ENCODE data around the gene FANCF. TPM values are rescaled to one million over a fixed set of nuclear protein-coding genes. Genes with fewer than 3 reads are reported as not detected.

Gene FANCF
- total RNA-seq, 4 donors from 2014 or later, result 6.6 to 12.7 (median 9.2) TPM

- H3K27ac ChIP-seq, result no peak overlapping the region
- WGBS, result 43% methylated on average over 1 of the region's 1 CpG
- no peak overlapping the region for H3K4me3 ChIP-seq
- no peaks in the 10 kb centered on the region for H3K9me3 ChIP-seq
- TF ChIP-seq CTCF (IDR thresholded peaks at IDR 0.05), result no peak
- no peak for TF ChIP-seq POLR2AphosphoS5 (IDR thresholded peaks at IDR 0.05)
- TF ChIP-seq EP300 (IDR thresholded peaks at IDR 0.05), result no peak
- no peak for TF ChIP-seq POLR2A (IDR thresholded peaks at IDR 0.05)
- no peak for DNase-seq (ENCODE audit: low spot score in 2 of 2)
- no peaks in the 10 kb centered on the region for H3K27me3 ChIP-seq
- H3K36me3 ChIP-seq, result no peaks in the 10 kb centered on the region
- no peaks in the 10 kb centered on the region for H3K4me1 ChIP-seq
These were observed 21.7 kb downstream of the FANCF start for GRCh38 chr11:22603933-22604332.

GRCh38 chr11:22602504-22602903 lies 23.1 kb downstream of the FANCF start:
- Histone ChIP-seq H3K27me3 (no peaks in the 10 kb centered on the region), H3K9me3 (no peaks in the 10 kb centered on the region), H3K27ac (no peak overlapping the region), H3K4me3 (no peak overlapping the region), H3K4me1 (no peaks in the 10 kb centered on the region), H3K36me3 (no peaks in the 10 kb centered on the region)
- DNase-seq (ENCODE audit: low spot score in 2 of 2), result no peak
- TF ChIP-seq EP300 (IDR thresholded peaks at IDR 0.05), result no peak
- no peak for TF ChIP-seq POLR2A (IDR thresholded peaks at IDR 0.05)
- TF ChIP-seq CTCF (IDR thresholded peaks at IDR 0.05), result no peak

- Histone ChIP-seq H3K4me3 (no peak overlapping the region), H3K36me3 (no peaks in the 10 kb centered on the region), H3K27me3 (no peaks in the 10 kb centered on the region), H3K27ac (no peak overlapping the region), H3K4me1 (no peaks in the 10 kb centered on the region), H3K9me3 (no peaks in the 10 kb centered on the region)
- DNase-seq (ENCODE audit: low spot score in 2 of 2), result no peak
- TF ChIP-seq POLR2AphosphoS5 (IDR thresholded peaks at IDR 0.05) (no peak), EP300 (IDR thresholded peaks at IDR 0.05) (no peak), POLR2A (IDR thresholded peaks at IDR 0.05) (no peak), CTCF (IDR thresholded peaks at IDR 0.05) (no peak)
- WGBS, result 71% methylated on average over 5 of the region's 5 CpGs
These were observed 26.2 kb downstream of the FANCF start for GRCh38 chr11:22599458-22599857.

GRCh38 chr11:22597062-22597461 lies 28.6 kb downstream of the FANCF start:
- TF ChIP-seq EP300 (IDR thresholded peaks at IDR 0.05) (no peak), CTCF (IDR thresholded peaks at IDR 0.05) (no peak), POLR2A (IDR thresholded peaks at IDR 0.05) (no peak), POLR2AphosphoS5 (IDR thresholded peaks at IDR 0.05) (no peak)
- no peaks in the 10 kb centered on the region for H3K36me3 ChIP-seq
- no peak overlapping the region for H3K27ac ChIP-seq
- H3K4me1 ChIP-seq, result no peaks in the 10 kb centered on the region
- no peak overlapping the region for H3K4me3 ChIP-seq
- no peaks in the 10 kb centered on the region for H3K9me3 ChIP-seq
- DNase-seq (ENCODE audit: low spot score in 2 of 2), result no peak
- no peaks in the 10 kb centered on the region for H3K27me3 ChIP-seq
- WGBS, result 83% methylated on average over 2 of the region's 2 CpGs

GRCh38 chr11:22584976-22585375 lies 40.6 kb downstream of the FANCF start:
- no peak overlapping the region for H3K4me3 ChIP-seq
- no peak for DNase-seq (ENCODE audit: low spot score in 2 of 2)
- H3K27me3 ChIP-seq, result no peaks in the 10 kb centered on the region
- H3K27ac ChIP-seq, result no peak overlapping the region
- H3K36me3 ChIP-seq, result no peaks in the 10 kb centered on the region
- no peaks in the 10 kb centered on the region for H3K9me3 ChIP-seq
- TF ChIP-seq EP300 (IDR thresholded peaks at IDR 0.05) (no peak), POLR2AphosphoS5 (IDR thresholded peaks at IDR 0.05) (no peak), CTCF (IDR thresholded peaks at IDR 0.05) (no peak), POLR2A (IDR thresholded peaks at IDR 0.05) (no peak)
- H3K4me1 ChIP-seq, result no peaks in the 10 kb centered on the region
- 62% methylated on average over 2 of the region's 2 CpGs for WGBS

Data from suprapubic skin (tissue), 4 donors.